Keratinocyte (primary cell): Measurements from ENCODE around the gene UNC13B. TPM values are rescaled to one million over a fixed set of nuclear protein-coding genes. Genes with fewer than 3 reads are reported as not detected.

ENCODE experiments used
- DNase-seq: peaks from one replicate; pipeline ENCODE4 v3.0.0-alpha.2; 2011; ENCODE audit warnings: low read depth, missing footprints, low spot score
- FAIRE-seq: peaks from 2 replicates; lab custom pipeline; 2011; peaks lifted over from hg19 to GRCh38; lab: Jason Lieb, UNC
- H2AFZ ChIP-seq: 2 replicates; pipeline ENCODE4 v1.6.0; 2012; ENCODE audit warnings: low read length, control low read depth, inconsistent platforms; ENCODE audit not compliant: control insufficient read depth
- H3K27ac ChIP-seq: 2 replicates; pipeline ENCODE4 v1.5.1; 2011; ENCODE audit warnings: low read length; ENCODE audit not compliant: control insufficient read depth, insufficient read depth
- H3K27me3 ChIP-seq: 3 replicates; pipeline ENCODE4 v1.6.0; 2011; ENCODE audit warnings: low read length; ENCODE audit not compliant: control insufficient read depth, insufficient read depth; ENCODE audit errors: extremely low read depth
- H3K36me3 ChIP-seq, 2 experiments: 2 replicates in 1 of 2; 3 replicates in 1 of 2; pipeline ENCODE4 v1.5.1; 2011; ENCODE audit warnings: low read length in 2 of 2, mild to moderate bottlenecking in 1 of 2; ENCODE audit not compliant: control insufficient read depth in 2 of 2, insufficient read depth in 2 of 2; ENCODE audit errors: extremely low read depth in 1 of 2
- H3K4me1 ChIP-seq: 3 replicates; pipeline ENCODE4 v1.5.1; 2011; ENCODE audit warnings: low read length; ENCODE audit not compliant: control insufficient read depth, insufficient read depth; ENCODE audit errors: extremely low read depth
- H3K4me2 ChIP-seq: 3 replicates; pipeline ENCODE4 v1.6.0; 2011; ENCODE audit warnings: low read depth, low read length; ENCODE audit not compliant: control insufficient read depth, insufficient read depth; ENCODE audit errors: extremely low read depth
- H3K4me3 ChIP-seq, 3 experiments: fragments of 200-600 bp in 1 of 3; sonication (generic) in 1 of 3; 2 replicates in 2 of 3; 3 replicates in 1 of 3; pipeline ENCODE4 v1.5.1; 2011 to 2016; ENCODE audit warnings: low read length in 3 of 3, mild to moderate bottlenecking in 3 of 3, control low read depth in 2 of 3, inconsistent platforms in 1 of 3, low read depth in 1 of 3, mixed read lengths in 1 of 3, mixed run types in 1 of 3, moderate library complexity in 1 of 3; ENCODE audit not compliant: control insufficient read depth in 2 of 3, insufficient read depth in 2 of 3; ENCODE audit errors: extremely low read depth in 1 of 3
- H3K79me2 ChIP-seq: 2 replicates; pipeline ENCODE4 v1.6.0; 2012; ENCODE audit warnings: low read length; ENCODE audit not compliant: control insufficient read depth, insufficient read depth
- H3K9ac ChIP-seq: 3 replicates; pipeline ENCODE4 v1.6.0; 2011; ENCODE audit warnings: low read length; ENCODE audit not compliant: control insufficient read depth, insufficient read depth; ENCODE audit errors: extremely low read depth
- H3K9me1 ChIP-seq: 3 replicates; pipeline ENCODE4 v1.6.0; 2011; ENCODE audit warnings: low read length; ENCODE audit not compliant: control insufficient read depth, insufficient read depth; ENCODE audit errors: extremely low read depth
- H3K9me3 ChIP-seq: 2 replicates; pipeline ENCODE4 v1.5.1; 2012; ENCODE audit warnings: low read depth, low read length; ENCODE audit not compliant: control insufficient read depth
- H4K20me1 ChIP-seq: 3 replicates; pipeline ENCODE4 v1.6.0; 2011; ENCODE audit warnings: low read length; ENCODE audit not compliant: control insufficient read depth, insufficient read depth; ENCODE audit errors: extremely low read depth
- EZH2 ChIP-seq: IDR thresholded peaks from one replicate; pipeline ENCODE4 v1.6.1; 2012; ENCODE audit warnings: inconsistent platforms, mild to moderate bottlenecking, low read length, moderate library complexity
- dilution Hi-C: fragments of 300-500 bp; cut with MboI; formaldehyde crosslinking; loops from one replicate; pipeline ENCODE4 v1.7.0; 2020; ENCODE audit warnings: low sequenced_read_pairs; ENCODE audit not compliant: extremely low pct_ligation_motif_present
- polyA plus RNA-seq, 5 experiments: library from polyadenylated mRNA; depleted of rRNA in 3 of 5; stranded (reverse) in 3 of 5; stranded (forward) in 1 of 5; unstranded in 1 of 5; fragments of >200 nt; gene quantifications; 1 replicate in 1 of 5; 2 replicates in 3 of 5; 3 replicates in 1 of 5; pipeline versions ENCODE4 v1.2.1 to v1.2.3, GENCODE V29; 2011 to 2012; ENCODE audit warnings: missing spikeins in 2 of 5, low read depth in 1 of 5, low replicate concordance in 1 of 5
- TF ChIP-seq, protein P1 (sequence below), 3 experiments: IDR thresholded peaks in 1 of 3; conservative IDR thresholded peaks in 1 of 3; optimal IDR thresholded peaks in 1 of 3; 2 replicates in 2 of 3; 3 replicates in 1 of 3; pipeline versions ENCODE3 to v1.5.1; 2011; ENCODE audit warnings: low read length in 3 of 3, mild to moderate bottlenecking in 3 of 3, moderate library complexity in 2 of 3, control low read depth in 1 of 3, inconsistent platforms in 1 of 3; ENCODE audit not compliant: insufficient read depth in 2 of 3; ENCODE audit errors: extremely low read depth in 1 of 3

The UNC13B gene
- polyA plus RNA-seq, 1 donor (not counting 4 experiments of a cell fraction or from before 2014, with no cell fraction given) = 9.3 TPM

DNA sequence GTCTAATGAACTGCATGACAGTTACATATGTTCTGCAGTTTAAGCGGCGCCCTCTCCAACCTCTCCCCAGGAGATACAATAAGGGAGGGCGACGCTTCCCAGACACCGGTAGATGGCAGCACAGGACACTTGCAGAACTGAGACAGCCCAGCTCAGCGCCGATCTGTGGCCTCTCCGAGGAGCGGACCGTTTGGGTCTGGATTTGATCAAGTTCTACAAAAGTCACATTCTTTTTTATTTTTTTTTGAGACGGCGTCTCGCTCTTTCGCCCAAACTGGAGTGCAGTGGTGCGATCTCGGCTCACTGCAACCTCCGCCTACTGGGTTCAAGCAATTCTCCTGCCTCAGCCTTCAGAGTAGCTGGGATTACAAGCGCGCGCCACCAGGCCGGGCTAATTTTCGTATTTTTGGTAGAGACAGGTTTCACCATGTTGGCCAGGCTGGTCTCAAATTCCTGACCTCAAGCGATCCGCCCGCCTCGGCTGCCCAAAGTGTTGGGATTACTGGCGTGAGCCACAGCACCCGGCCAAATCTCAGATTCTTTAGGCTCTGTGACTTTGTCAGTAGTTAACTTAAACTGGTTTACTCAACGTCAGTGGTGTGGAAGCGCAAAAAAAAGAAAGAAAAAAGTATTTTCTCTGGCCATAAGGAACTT, 44.8 kb upstream of the UNC13B start:
- Histone ChIP-seq H4K20me1 (no peaks in the 10 kb centered on the region), H3K27me3 (no peaks in the 10 kb centered on the region), H3K9me1 (no peaks in the 10 kb centered on the region), H3K27ac (peak overlapping the region; percentile 49), H3K4me2 (peak overlapping the region; percentile 99), H3K4me3 (peak overlapping the region in 2 of 3 experiments; percentile 82 to 84), H3K9me3 (no peaks in the 10 kb centered on the region), H3K9ac (peak overlapping the region; percentile 52), H3K79me2 (peaks cover 16% of the 10 kb centered on the region), H3K4me1 (peaks cover 28% of the 10 kb centered on the region), H3K36me3 (no peaks in the 10 kb centered on the region), H2AFZ (peak overlapping the region; percentile 92)
- peak; percentile 84 for FAIRE-seq
- TF ChIP-seq, protein P1, sequence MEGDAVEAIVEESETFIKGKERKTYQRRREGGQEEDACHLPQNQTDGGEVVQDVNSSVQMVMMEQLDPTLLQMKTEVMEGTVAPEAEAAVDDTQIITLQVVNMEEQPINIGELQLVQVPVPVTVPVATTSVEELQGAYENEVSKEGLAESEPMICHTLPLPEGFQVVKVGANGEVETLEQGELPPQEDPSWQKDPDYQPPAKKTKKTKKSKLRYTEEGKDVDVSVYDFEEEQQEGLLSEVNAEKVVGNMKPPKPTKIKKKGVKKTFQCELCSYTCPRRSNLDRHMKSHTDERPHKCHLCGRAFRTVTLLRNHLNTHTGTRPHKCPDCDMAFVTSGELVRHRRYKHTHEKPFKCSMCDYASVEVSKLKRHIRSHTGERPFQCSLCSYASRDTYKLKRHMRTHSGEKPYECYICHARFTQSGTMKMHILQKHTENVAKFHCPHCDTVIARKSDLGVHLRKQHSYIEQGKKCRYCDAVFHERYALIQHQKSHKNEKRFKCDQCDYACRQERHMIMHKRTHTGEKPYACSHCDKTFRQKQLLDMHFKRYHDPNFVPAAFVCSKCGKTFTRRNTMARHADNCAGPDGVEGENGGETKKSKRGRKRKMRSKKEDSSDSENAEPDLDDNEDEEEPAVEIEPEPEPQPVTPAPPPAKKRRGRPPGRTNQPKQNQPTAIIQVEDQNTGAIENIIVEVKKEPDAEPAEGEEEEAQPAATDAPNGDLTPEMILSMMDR (optimal IDR thresholded peaks at IDR 0.05 in 1 of 3, IDR thresholded peaks at IDR 0.05 in 1 of 3, conservative IDR thresholded peaks at IDR 0.05 in 1 of 3; ENCODE audit: extremely low read depth in 1 of 3, insufficient read depth in 2 of 3, low read length in 3 of 3) = peak; percentile 93 to 97 (median 97)
- TF ChIP-seq EZH2 = no peak
- DNase-seq = peak; percentile 67
- dilution Hi-C loops = no loop called here

DNA sequence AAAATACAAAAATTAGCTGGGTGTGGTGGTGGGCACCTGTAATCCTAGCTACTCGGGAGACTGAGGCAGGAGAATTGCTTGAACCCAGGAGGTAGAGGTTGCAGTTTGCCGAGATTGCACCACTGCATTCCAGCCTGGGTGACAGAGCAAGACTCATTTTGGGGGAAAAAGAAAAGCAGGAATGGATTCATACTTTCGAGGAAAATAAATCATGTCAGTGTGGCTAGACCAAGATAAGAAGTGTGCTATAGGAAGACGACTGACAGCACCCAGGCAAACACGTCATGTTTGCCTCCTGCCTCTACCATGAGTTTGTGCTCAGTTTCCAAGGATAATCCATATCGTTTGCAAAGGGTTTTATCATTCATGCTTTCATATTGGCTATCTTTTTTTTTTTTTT, 26.9 kb upstream of the UNC13B start:
- Histone ChIP-seq H3K4me2 (no peak overlapping the region), H3K4me3 (no peak overlapping the region), H2AFZ (no peak overlapping the region), H3K4me1 (no peaks in the 10 kb centered on the region), H3K36me3 (no peaks in the 10 kb centered on the region), H3K9me3 (no peaks in the 10 kb centered on the region), H3K27me3 (no peaks in the 10 kb centered on the region), H3K27ac (no peak overlapping the region), H3K79me2 (no peaks in the 10 kb centered on the region), H3K9ac (no peak overlapping the region), H3K9me1 (no peaks in the 10 kb centered on the region), H4K20me1 (no peaks in the 10 kb centered on the region)
- dilution Hi-C loops = no loop called here
- TF ChIP-seq EZH2 = no peak
- TF ChIP-seq, protein P1 (optimal IDR thresholded peaks at IDR 0.05 in 1 of 3, IDR thresholded peaks at IDR 0.05 in 1 of 3, conservative IDR thresholded peaks at IDR 0.05 in 1 of 3; ENCODE audit: extremely low read depth in 1 of 3, insufficient read depth in 2 of 3, low read length in 3 of 3) = no peak
- FAIRE-seq = no peak
- no peak for DNase-seq
